OCI-LY1 (cell line): ENCODE data around the gene MXD4.
A peak's percentile ranks its signal among the peaks of the same experiment; 100 is the strongest.

Source experiments
- H2AFZ ChIP-seq: fragments of 200-600 bp; sonication (generic), shearing (Covaris generic); 2 replicates; pipeline ENCODE4 v1.6.0; 2014; ENCODE audit warnings: antibody characterized with exemption, mild to moderate bottlenecking, low read length
- H3F3A ChIP-seq: fragments of 200-600 bp; sonication (generic), shearing (Covaris generic); 2 replicates; pipeline ENCODE4 v1.6.0; 2014; ENCODE audit warnings: mild to moderate bottlenecking, antibody characterized with exemption, low read length, moderate library complexity; ENCODE audit not compliant: insufficient read depth
- H3K27ac ChIP-seq: fragments of 200-600 bp; sonication (generic); 2 replicates; pipeline ENCODE4 v1.5.1; 2014; ENCODE audit warnings: low read length, mixed run types, mild to moderate bottlenecking, low read depth; ENCODE audit not compliant: poor library complexity, severe bottlenecking
- H3K27me3 ChIP-seq: fragments of 200-600 bp; sonication (generic); 2 replicates; pipeline ENCODE4 v1.6.0; 2014; ENCODE audit warnings: antibody characterized with exemption, mild to moderate bottlenecking, low read length, moderate library complexity; ENCODE audit not compliant: insufficient read depth
- H3K36me3 ChIP-seq: fragments of 200-600 bp; sonication (generic); 2 replicates; pipeline ENCODE4 v1.6.1; 2014; ENCODE audit warnings: mild to moderate bottlenecking, antibody characterized with exemption, low read length, moderate library complexity, mixed read lengths; ENCODE audit not compliant: insufficient read depth
- H3K4me1 ChIP-seq: fragments of 200-600 bp; sonication (generic); 2 replicates; pipeline ENCODE4 v1.5.1; 2014; ENCODE audit warnings: mild to moderate bottlenecking, low read length, moderate library complexity; ENCODE audit not compliant: insufficient read depth, severe bottlenecking
- H3K4me2 ChIP-seq: fragments of 200-600 bp; sonication (generic), shearing (Covaris generic); 2 replicates; pipeline ENCODE4 v1.6.1; 2014; ENCODE audit warnings: low read length
- H3K4me3 ChIP-seq: fragments of 200-600 bp; sonication (generic); 2 replicates; pipeline ENCODE4 v1.5.1; 2014; ENCODE audit warnings: low read length, low read depth, mild to moderate bottlenecking, mixed read lengths; ENCODE audit not compliant: poor library complexity, severe bottlenecking
- H3K79me2 ChIP-seq: fragments of 200-600 bp; shearing (Covaris generic); 2 replicates; pipeline ENCODE4 v1.6.1; 2016; ENCODE audit warnings: mixed run types, low read length, mixed read lengths; ENCODE audit not compliant: insufficient read depth
- H3K9ac ChIP-seq: fragments of 200-600 bp; sonication (generic), shearing (Covaris generic); 2 replicates; pipeline ENCODE4 v1.6.1; 2014; ENCODE audit warnings: mild to moderate bottlenecking, low read length, mixed read lengths
- H3K9me2 ChIP-seq: fragments of 200-600 bp; sonication (generic), shearing (Covaris generic); 2 replicates; pipeline ENCODE4 v1.6.1; 2014; ENCODE audit warnings: low read depth, mild to moderate bottlenecking, low read length, mixed read lengths
- H3K9me3 ChIP-seq: fragments of 200-600 bp; shearing (Covaris generic); 2 replicates; pipeline ENCODE4 v1.6.1; 2014; ENCODE audit warnings: low read length, mixed read lengths
- H4K20me1 ChIP-seq: fragments of 200-600 bp; sonication (generic), shearing (Covaris generic); 2 replicates; pipeline ENCODE4 v1.6.0; 2016; ENCODE audit warnings: mild to moderate bottlenecking, low read length; ENCODE audit not compliant: insufficient read depth
- EZH2 ChIP-seq: fragments of 200-600 bp; sonication (generic), shearing (Covaris generic); IDR thresholded peaks from 2 replicates; pipeline ENCODE4 v1.8.0; 2017; ENCODE audit warnings: borderline replicate concordance, mixed run types, mild to moderate bottlenecking, antibody characterized with exemption, low read length, moderate library complexity, mixed read lengths
- TF ChIP-seq, protein P1 (sequence below): fragments of 200-600 bp; sonication (generic), shearing (Covaris generic); IDR thresholded peaks from 2 replicates; pipeline ENCODE4 v1.5.1; 2017; ENCODE audit warnings: mild to moderate bottlenecking, antibody characterized with exemption, low read length, moderate library complexity, mixed read lengths

MXD4 gene

DNA sequence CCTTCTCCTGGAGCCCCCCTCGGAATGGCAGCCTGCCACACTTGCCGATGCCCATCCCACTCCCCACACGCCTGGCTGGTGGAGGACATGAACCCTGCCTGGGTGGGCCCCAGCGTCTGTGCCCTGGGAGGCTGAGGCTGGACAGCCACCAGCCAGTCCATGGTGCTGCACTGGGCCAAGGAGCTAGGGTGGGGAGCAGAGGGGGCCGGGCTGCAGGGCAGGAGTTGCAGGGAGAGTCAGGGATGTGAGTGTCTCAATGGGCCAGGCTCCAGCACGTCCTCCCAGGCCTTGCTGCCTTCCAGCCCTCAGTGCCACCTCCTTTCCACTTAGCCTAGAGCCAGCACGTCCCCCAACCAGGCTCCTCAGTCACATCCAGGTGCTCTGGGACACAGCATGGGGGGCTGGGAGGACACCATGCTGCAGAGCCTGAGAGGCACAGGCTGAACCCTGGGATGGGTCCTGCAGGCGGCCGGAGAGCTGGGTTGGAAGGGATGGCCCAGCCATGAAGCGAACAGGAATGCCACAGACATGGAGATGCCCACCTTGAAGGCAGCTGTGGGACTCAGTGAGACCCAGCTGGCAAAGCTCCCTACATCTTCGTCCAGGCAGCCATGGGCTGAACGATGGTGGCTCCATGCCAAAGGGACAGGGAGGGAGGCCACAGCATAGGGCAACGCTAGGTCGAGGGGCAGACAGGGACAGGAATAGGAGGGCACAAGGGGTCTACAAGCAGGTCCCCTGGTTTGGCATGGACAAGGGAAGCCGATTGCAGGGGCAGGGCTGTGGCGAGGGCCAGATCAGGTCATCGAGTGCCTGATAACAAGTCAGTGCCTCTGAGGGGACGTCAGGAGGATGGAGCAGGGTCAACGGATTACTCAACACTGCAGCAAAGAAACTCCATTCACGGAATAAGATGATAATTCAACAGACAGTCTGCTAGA, 30.1 kb upstream of the MXD4 start:
- Histone ChIP-seq H3K4me3 (no peak overlapping the region), H3K79me2 (no peaks in the 10 kb centered on the region), H3K36me3 (no peaks in the 10 kb centered on the region; the same call in 1 of the 2 replicates), H3K4me1 (peaks cover 27% of the 10 kb centered on the region), H3K9me2 (no peaks in the 10 kb centered on the region), H3K4me2 (no peak overlapping the region), H4K20me1 (no peaks in the 10 kb centered on the region), H3K27ac (no peak overlapping the region), H3K27me3 (no peaks in the 10 kb centered on the region), H3K9me3 (no peaks in the 10 kb centered on the region), H2AFZ (no peak overlapping the region), H3K9ac (no peak overlapping the region), H3F3A (no peaks in the 10 kb centered on the region)
- TF ChIP-seq EZH2: no peak
- TF ChIP-seq, protein P1, sequence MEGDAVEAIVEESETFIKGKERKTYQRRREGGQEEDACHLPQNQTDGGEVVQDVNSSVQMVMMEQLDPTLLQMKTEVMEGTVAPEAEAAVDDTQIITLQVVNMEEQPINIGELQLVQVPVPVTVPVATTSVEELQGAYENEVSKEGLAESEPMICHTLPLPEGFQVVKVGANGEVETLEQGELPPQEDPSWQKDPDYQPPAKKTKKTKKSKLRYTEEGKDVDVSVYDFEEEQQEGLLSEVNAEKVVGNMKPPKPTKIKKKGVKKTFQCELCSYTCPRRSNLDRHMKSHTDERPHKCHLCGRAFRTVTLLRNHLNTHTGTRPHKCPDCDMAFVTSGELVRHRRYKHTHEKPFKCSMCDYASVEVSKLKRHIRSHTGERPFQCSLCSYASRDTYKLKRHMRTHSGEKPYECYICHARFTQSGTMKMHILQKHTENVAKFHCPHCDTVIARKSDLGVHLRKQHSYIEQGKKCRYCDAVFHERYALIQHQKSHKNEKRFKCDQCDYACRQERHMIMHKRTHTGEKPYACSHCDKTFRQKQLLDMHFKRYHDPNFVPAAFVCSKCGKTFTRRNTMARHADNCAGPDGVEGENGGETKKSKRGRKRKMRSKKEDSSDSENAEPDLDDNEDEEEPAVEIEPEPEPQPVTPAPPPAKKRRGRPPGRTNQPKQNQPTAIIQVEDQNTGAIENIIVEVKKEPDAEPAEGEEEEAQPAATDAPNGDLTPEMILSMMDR: no peak

DNA sequence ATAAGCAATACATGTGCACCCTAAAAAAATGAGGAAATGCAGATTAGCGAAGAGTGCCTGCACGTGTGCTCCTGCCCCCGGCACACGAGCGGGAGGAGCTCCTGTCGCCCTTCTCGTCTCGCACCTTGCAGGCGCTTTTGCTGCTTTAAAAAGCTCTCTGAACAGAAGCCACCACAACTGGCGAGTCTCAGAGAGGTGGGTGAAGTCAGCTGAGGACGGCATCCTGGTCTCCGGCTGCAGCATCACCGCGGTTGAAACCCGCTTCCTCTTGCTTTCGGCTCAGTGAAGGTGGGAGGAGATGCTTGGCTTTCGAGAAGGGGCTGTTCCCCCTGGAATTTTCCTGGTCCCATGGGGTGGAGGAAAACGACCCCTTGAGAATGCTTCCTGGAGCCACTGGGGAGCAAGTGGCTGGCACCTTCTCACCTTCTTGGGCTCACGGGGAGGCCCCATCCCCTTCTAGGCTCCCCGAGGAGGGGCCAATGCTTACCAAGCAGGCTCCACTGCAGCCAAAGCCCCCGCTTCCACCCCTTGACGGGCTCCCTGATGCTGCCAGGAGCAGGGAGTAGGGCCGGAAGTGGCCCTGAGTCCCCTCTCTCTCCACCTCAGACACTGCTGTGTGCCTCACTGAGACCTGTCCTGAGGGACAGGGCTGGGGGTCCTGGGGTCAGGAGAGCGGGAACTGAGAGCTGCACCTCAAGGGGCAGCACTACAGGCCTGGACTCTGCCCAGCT, 29.2 kb upstream of the MXD4 start:
- Histone ChIP-seq H3K4me3 (no peak overlapping the region), H2AFZ (no peak overlapping the region), H3K9ac (no peak overlapping the region)

DNA sequence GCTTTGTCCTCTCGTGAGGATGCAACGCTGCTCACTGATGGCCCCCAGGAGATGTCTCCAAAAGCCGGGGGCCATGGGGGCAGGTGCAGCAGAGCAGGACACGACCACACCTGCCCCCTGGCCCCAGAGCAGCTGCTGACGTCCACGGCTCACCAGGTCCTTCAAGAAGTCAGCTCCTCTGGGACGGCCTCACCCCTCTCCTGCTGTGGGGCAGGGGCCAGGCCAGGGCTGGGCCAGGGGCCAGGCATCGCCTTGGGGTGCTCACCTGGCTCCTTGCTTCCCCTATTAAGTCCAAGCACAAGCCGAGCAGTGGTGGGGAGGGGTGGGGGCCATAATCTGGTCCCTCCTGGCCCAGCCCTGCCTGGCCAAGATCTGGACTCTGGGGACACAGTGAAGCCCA, 28.6 kb upstream of the MXD4 start:
- no peaks in the 10 kb centered on the region; the same call in 1 of the 2 replicates for H3K36me3 ChIP-seq
- no peaks in the 10 kb centered on the region for H4K20me1 ChIP-seq
- no peaks in the 10 kb centered on the region for H3K79me2 ChIP-seq
- H3K4me3 ChIP-seq: no peak overlapping the region
- H2AFZ ChIP-seq: no peak overlapping the region
- no peaks in the 10 kb centered on the region for H3K9me2 ChIP-seq
- TF ChIP-seq, protein P1: no peak
- no peak for TF ChIP-seq EZH2
- peaks cover 12% of the 10 kb centered on the region for H3K4me1 ChIP-seq
- no peak overlapping the region; the same call in 1 of the 2 replicates for H3K4me2 ChIP-seq
- H3K27ac ChIP-seq: peak overlapping the region; percentile 6
- H3K9ac ChIP-seq: no peak overlapping the region
- no peaks in the 10 kb centered on the region for H3F3A ChIP-seq
- H3K27me3 ChIP-seq: no peaks in the 10 kb centered on the region
- H3K9me3 ChIP-seq: no peaks in the 10 kb centered on the region

More for the DNA sequence above, 29.2 kb upstream of the MXD4 start:
- no peaks in the 10 kb centered on the region for H3K27me3 ChIP-seq
- H3K4me2 ChIP-seq: no peak overlapping the region; the same call in 1 of the 2 replicates
- no peaks in the 10 kb centered on the region for H3K9me3 ChIP-seq
- H3K4me1 ChIP-seq: peaks cover 19% of the 10 kb centered on the region
- peak overlapping the region; percentile 6 for H3K27ac ChIP-seq
- no peak for TF ChIP-seq EZH2
- TF ChIP-seq, protein P1: no peak
- H3K36me3 ChIP-seq: no peaks in the 10 kb centered on the region; the same call in 1 of the 2 replicates
- no peaks in the 10 kb centered on the region for H4K20me1 ChIP-seq
- H3K9me2 ChIP-seq: no peaks in the 10 kb centered on the region
- no peaks in the 10 kb centered on the region for H3K79me2 ChIP-seq
- H3F3A ChIP-seq: no peaks in the 10 kb centered on the region
